GM12892 (cell line): Measurements from ENCODE around the gene HERPUD1.

Source experiments
- POLR2A ChIP-seq: IDR thresholded peaks from 2 replicates; pipeline ENCODE4 v1.6.1; 2011; ENCODE audit warnings: low read depth, low read length, control low read depth
- POLR2AphosphoS5 ChIP-seq: IDR thresholded peaks from 2 replicates; pipeline ENCODE4 v1.6.1; 2011; ENCODE audit warnings: low read depth, low read length, control low read depth

DNA sequence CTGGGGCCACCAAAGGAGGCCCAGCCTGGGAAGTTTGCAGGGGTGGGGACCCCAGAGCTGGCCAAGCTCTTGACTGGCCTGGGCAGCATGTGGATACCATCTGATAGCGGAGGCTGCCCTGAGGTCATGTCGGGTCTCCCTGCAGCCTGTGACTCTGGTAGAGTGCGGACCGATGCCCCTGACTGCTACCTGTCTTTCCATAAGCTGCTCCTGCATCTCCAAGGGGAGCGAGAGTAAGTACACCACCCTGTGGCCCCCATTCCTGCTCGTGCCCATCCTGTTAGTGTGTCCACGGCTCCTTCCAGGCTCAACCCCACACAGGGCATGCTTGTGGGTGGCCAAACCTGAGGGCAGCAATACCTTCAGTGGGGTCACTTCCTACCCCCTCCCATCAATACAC lies 37.8 kb downstream of the HERPUD1 start:
- TF ChIP-seq POLR2A (no peak), POLR2AphosphoS5 (no peak)
